Stimulated activated CD4-positive, alpha-beta T cell treated with anti-CD3 and anti-CD28 coated beads, Interleukin-1b, Interleukin-23, amount 100 ng/mL, for 4 hours (primary cell): ENCODE data around the gene CCR3.
A peak's percentile ranks its signal among the peaks of the same experiment; 100 is the strongest.

Source experiments
- DNase-seq, 2 donors: peaks; one replicate each; pipeline ENCODE4 v3.0.0-alpha.2; 2020; ENCODE audit warnings: low read depth in 2 of 2

The CCR3 gene

GRCh38 chr3:46272028-46272451 is 29.8 kb downstream of the CCR3 start:
- DNase-seq = no peak

GRCh38 chr3:46276497-46277099 is 34.3 kb downstream of the CCR3 start:
- peak; percentile 65 to 72 for DNase-seq

- DNase-seq = no peak
These were observed 35.2 kb downstream of the CCR3 start for GRCh38 chr3:46277476-46277875.

- DNase-seq = no peak
These were observed 36.8 kb downstream of the CCR3 start for GRCh38 chr3:46278816-46279672.

- peak in 1 of 2 donors; percentile 19 for DNase-seq
These were observed 38.0 kb downstream of the CCR3 start for GRCh38 chr3:46280105-46280797.

- DNase-seq = no peak
These were observed 39.3 kb downstream of the CCR3 start for GRCh38 chr3:46281551-46281950.

- DNase-seq = no peak
These were observed 39.8 kb downstream of the CCR3 start for GRCh38 chr3:46282041-46282440.

GRCh38 chr3:46282696-46283095 is 40.4 kb downstream of the CCR3 start:
- DNase-seq = no peak

- no peak for DNase-seq
These were observed 41.7 kb downstream of the CCR3 start for GRCh38 chr3:46283881-46284450.

GRCh38 chr3:46284981-46285683 is 42.9 kb downstream of the CCR3 start:
- DNase-seq = peak in 1 of 2 donors; percentile 15

GRCh38 chr3:46285931-46286619 is 43.8 kb downstream of the CCR3 start:
- DNase-seq = no peak

- DNase-seq = no peak
These were observed 44.8 kb downstream of the CCR3 start for GRCh38 chr3:46286947-46287565.

- no peak for DNase-seq
These were observed 47.3 kb downstream of the CCR3 start for GRCh38 chr3:46289551-46289950.

- DNase-seq = no peak
These were observed 47.7 kb downstream of the CCR3 start for GRCh38 chr3:46289966-46290365.

GRCh38 chr3:46291046-46291445 is 48.8 kb downstream of the CCR3 start:
- DNase-seq = no peak

GRCh38 chr3:46293035-46293724 is 50.9 kb downstream of the CCR3 start:
- no peak for DNase-seq

GRCh38 chr3:46293991-46294833 is 52.0 kb downstream of the CCR3 start:
- DNase-seq = peak in 1 of 2 donors; percentile 50

- DNase-seq = no peak
These were observed 54.6 kb downstream of the CCR3 start for GRCh38 chr3:46296826-46297225.
